GM12873 (cell line): ENCODE results near the gene SELENBP1.

ENCODE experiments used
- TF ChIP-seq, protein P1 (sequence below): IDR thresholded peaks from 2 replicates; pipeline ENCODE4 v1.5.1; 2012; ENCODE audit warnings: low read depth, mild to moderate bottlenecking, moderate library complexity, low read length, control low read depth; ENCODE audit not compliant: insufficient read depth; ENCODE audit errors: missing control alignments

The SELENBP1 gene

DNA sequence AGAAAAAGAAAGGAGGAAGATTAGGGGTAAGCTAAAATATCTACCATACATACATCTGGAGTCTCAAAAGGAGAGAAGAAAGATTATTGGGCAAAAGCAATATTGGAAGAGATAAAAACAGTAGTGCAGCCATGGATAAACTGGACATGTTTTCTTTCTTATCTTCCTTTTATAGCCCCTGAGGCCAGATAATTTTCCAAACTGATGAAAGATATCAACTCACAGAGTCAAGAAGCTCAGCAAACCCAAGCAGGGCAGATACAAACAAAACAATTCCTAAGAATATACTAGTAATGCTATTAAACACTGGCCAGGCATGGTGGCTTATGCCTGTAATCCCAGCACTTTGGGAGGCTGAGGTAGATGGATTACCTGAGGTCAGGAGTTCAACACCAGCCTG, 21.1 kb upstream of the SELENBP1 start:
- TF ChIP-seq, protein P1, sequence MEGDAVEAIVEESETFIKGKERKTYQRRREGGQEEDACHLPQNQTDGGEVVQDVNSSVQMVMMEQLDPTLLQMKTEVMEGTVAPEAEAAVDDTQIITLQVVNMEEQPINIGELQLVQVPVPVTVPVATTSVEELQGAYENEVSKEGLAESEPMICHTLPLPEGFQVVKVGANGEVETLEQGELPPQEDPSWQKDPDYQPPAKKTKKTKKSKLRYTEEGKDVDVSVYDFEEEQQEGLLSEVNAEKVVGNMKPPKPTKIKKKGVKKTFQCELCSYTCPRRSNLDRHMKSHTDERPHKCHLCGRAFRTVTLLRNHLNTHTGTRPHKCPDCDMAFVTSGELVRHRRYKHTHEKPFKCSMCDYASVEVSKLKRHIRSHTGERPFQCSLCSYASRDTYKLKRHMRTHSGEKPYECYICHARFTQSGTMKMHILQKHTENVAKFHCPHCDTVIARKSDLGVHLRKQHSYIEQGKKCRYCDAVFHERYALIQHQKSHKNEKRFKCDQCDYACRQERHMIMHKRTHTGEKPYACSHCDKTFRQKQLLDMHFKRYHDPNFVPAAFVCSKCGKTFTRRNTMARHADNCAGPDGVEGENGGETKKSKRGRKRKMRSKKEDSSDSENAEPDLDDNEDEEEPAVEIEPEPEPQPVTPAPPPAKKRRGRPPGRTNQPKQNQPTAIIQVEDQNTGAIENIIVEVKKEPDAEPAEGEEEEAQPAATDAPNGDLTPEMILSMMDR: no peak

DNA sequence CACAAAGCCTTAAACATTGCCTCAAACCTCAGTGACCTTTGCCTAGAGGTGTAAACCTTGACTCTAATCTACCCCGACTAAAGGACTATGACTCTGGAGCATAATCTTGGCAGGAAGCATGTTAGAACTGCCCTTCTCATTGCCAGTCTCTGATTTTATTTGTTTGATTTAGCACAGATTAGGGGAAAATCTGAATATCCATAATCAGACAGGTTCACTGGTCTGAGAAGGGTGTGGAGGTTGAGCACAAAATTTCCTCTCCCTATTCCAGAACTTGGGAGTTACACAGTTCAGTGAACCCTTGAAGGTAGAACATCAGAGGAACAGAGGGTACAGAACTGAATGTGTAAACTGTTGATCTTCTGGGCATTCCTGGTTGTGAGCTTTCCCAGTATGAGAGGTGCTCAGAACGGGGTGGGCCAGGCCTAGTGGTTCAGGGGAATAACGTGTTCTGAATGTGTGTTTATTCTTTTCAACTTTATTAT, 18.6 kb upstream of the SELENBP1 start:
- TF ChIP-seq, protein P1: no peak

DNA sequence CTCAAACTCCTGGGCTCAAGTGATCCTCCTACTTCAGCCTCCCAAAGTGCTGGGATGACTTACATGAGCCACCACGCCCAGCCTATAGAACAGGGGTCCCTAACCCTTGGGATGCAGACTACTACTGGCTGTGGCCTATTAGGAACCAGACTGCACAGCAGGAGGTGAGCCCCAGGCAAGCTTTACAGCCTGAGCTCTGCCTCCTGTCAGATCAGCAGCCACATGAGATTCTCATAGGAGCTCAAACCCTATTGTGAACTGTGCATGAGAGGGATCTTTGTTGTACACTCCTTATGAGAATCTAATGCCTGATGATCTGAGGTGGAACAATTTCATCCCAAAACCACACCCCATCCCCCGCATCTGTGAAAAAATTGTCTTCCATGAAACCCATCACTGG, 13.5 kb upstream of the SELENBP1 start:
- TF ChIP-seq, protein P1: no peak

DNA sequence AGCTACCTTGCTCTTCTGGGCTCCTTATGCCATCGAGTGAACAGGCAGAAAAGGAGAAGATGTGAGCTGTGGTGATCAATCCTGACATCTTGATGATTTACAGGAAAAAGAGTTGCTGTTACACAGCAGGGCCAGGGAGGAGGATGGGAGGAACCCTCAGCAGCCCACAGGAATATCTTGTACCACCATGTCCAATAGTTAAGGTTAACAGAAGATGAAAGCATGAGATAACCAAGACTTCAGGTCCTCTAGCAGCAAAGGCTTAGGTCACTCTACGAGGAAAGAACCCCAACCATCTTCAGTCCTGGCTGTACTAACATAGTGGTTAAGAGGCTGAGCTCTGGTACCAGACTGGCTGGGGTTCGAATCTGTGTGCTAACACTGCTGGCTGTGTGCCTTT, 12.1 kb upstream of the SELENBP1 start:
- TF ChIP-seq, protein P1: no peak

DNA sequence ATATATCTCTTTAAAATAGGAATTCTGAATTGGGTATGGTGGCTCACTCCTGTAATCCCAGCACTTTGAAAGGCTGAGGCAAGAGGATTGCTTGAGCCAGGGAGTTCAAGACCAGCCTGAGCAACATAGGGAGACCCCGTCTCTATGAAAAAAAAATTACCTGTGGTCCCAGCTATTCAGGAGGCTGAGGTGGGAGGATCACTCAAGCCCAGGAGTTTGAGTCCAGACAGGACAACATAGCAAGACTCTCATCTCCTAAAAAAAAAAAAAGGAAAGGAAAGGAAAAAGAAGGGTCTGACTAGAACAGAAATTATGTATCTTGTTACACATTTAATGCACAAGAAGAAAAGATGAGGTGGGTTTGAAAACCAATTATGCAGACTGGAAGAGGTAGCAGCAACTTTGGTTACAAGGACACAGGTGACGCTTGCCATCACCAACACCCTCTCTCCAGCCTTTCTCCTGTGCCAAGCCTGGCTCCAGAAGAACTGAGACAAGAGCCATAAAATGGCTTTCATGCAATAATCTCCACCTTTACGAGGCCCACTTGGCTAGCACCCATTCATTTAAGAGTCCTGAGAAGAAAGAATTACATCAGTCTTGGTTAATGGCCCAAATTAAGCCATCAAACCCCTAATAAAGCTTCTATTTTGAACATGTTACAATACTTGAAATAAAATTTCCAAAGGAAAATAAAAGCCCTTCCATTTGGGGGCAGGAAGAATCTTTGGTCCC, 4.8 kb upstream of the SELENBP1 start:
- TF ChIP-seq, protein P1: no peak

DNA sequence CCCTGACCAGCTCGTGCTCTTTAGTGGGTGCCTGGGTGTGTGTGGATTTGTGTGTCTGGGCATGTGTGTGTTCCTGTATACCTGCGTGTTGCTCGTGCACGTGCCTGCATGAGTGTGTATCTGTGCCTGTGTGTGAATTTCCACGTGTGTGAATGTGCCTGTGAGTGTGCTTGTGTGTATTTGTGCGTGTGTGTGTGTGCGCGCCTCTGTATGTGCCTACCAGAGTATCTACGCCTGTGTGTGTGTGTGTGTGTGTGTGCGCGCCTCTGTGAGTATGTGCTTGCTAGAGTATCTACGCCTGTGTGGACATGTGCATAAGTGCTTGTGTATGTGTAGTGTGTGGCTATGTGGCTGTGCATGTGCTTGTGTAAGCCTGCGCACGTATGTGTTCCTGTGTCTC, 691 bp upstream of the SELENBP1 start:
- TF ChIP-seq, protein P1: no peak

DNA sequence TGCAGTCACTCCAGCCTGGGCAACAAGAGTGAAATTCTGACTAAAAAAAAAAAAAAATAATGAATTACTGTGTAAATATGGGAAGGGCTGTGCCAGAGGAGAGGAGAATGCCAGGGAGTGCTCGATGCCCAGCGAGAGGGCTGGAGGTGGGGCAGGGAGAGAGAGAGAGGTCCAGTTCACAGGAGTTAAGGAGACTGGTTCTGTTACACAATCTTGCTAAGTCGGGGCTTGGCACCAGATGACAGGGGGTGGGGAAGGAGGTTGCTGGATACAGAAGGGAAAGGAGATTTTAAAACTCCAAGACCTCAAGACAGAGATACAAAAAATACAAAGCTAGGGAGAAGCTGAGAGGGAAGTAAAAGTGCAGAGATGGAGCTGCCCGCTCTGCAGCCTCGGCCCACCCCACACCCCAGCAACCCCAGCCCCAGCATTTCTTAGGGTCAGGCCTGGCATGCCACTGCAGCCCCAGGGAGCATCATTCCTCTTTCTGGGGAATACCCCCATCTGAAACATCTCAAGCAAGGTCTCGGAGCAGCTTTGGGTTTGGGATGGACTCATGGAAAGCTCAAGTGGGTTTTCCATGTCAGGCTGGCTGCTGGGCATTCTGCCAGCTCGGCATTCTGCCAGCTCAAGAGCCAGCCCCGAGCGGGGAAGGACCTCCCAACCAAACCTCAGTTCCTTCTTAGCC, 991 bp downstream of the SELENBP1 start:
- TF ChIP-seq, protein P1: no peak
